Measurements from ENCODE around the gene ARF3.

Gene ARF3

DNA sequence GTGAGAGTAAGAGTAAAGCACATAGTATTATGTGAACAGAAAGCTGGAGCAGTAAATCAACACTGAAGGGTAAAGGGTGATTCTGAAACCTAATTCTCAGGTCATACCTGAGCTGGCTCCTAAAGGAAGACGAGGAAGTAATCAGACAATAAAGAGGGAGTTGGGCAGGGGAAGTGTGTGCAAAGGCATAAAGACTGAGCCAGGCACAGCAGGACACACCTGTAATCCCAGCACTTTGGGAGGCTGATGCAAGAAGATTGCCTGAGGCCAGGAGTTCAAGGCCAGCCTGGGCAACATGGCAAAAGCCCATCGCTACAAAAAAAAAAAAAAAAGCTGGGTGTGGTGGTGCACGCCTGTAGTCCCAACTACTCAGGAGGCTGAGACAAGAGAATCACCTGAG lies 9.6 kb downstream of the ARF3 start:
- ChIA-PET CTCF (interaction anchor here (0.6 kb wide), 2 partner anchors 88 to 97 kb away, joined by 3 to 4 read pairs; no protein-coding TSS in a partner anchor), POLR2A (interaction anchor here (1.8 kb wide), 1 partner anchor 10 kb away, joined by 5 read pairs; the partner anchor contains the start of gene ARF3)
- no peak for TF ChIP-seq FOXA1 (IDR thresholded peaks at IDR 0.05)
- no peak for TF ChIP-seq LEF1 (IDR thresholded peaks at IDR 0.05; ENCODE audit: borderline replicate concordance)
- TF ChIP-seq BHLHE40 (IDR thresholded peaks at IDR 0.05; ENCODE audit: borderline replicate concordance): no peak
- TF ChIP-seq FOXK2 (IDR thresholded peaks at IDR 0.05): no peak
- TF ChIP-seq ZNF384 (IDR thresholded peaks at IDR 0.05): no peak
- TF ChIP-seq ARNT (IDR thresholded peaks at IDR 0.05): no peak
- TF ChIP-seq FOXM1 (IDR thresholded peaks at IDR 0.05; ENCODE audit: borderline replicate concordance): no peak
- DNase-seq (ENCODE audit: extremely low spot score): no peak

DNA sequence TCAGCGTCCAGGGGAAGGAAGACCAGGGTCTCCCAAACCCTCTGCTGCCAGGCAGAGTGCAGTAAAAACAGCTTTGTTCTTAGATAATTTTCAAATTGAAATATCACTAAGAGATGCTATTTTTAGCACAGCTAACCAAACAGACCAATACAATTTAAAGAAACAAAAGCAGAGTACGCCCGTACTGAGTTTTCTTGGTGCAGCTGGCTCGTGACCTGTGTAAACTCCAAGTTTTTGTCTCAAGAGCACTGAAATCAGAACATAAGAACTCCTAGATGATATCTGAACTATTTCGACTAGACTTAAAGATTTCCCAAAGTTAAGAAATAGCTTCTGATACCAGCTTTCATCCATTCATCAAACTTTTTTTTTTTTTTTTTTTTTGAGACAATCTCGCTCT lies 10.3 kb downstream of the ARF3 start:
- ChIA-PET POLR2A (interaction anchor here (1.8 kb wide), 1 partner anchor 10 kb away, joined by 5 read pairs; the partner anchor contains the start of gene ARF3), CTCF (interaction anchor here (0.6 kb wide), 1 partner anchor 87 kb away, joined by 3 read pairs; no protein-coding TSS in a partner anchor)
- DNase-seq (ENCODE audit: extremely low spot score): no peak
- TF ChIP-seq TARDBP (IDR thresholded peaks at IDR 0.05): no peak
- no peak for TF ChIP-seq ZNF384 (IDR thresholded peaks at IDR 0.05)
- no peak for TF ChIP-seq FOXM1 (IDR thresholded peaks at IDR 0.05; ENCODE audit: borderline replicate concordance)
- TF ChIP-seq NFRKB (IDR thresholded peaks at IDR 0.05): no peak
- TF ChIP-seq ARNT (IDR thresholded peaks at IDR 0.05): no peak
- no peak for TF ChIP-seq BHLHE40 (IDR thresholded peaks at IDR 0.05; ENCODE audit: borderline replicate concordance)
- no peak for TF ChIP-seq SP1 (IDR thresholded peaks at IDR 0.05)
- TF ChIP-seq HDGF (IDR thresholded peaks at IDR 0.05; ENCODE audit: borderline replicate concordance): no peak
- TF ChIP-seq LEF1 (IDR thresholded peaks at IDR 0.05; ENCODE audit: borderline replicate concordance): no peak
- no peak for TF ChIP-seq ELF4 (IDR thresholded peaks at IDR 0.05)

DNA sequence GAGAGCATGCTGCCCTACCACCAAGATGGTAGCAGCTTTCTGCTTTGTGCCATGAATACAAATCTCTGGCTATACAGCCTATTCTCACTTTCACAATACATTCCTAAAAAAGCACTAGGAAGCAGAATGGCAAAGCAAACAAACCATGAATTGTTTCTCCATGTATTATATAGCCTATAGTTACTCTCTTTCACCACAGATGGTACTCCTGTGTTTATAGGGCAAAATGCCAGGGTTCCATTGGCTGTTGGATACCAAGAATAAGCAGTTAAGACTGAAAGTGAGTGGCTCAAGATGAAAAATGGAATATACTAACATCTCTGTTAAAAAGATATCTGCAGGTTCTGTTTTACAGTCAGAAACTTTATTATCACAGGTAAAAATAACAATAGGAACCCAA lies 11.1 kb downstream of the ARF3 start:
- TF ChIP-seq BHLHE40 (IDR thresholded peaks at IDR 0.05; ENCODE audit: borderline replicate concordance) (no peak), FOXM1 (IDR thresholded peaks at IDR 0.05; ENCODE audit: borderline replicate concordance) (no peak), SP1 (IDR thresholded peaks at IDR 0.05) (no peak), CTBP1 (IDR thresholded peaks at IDR 0.05; ENCODE audit: borderline replicate concordance) (no peak), ELF4 (IDR thresholded peaks at IDR 0.05) (no peak), ARNT (IDR thresholded peaks at IDR 0.05) (no peak), NFRKB (IDR thresholded peaks at IDR 0.05) (no peak), SUZ12 (IDR thresholded peaks at IDR 0.05) (no peak)
- DNase-seq (ENCODE audit: extremely low spot score): no peak
- CTCF ChIA-PET: no interaction called here
- POLR2A ChIA-PET: no interaction called here

DNA sequence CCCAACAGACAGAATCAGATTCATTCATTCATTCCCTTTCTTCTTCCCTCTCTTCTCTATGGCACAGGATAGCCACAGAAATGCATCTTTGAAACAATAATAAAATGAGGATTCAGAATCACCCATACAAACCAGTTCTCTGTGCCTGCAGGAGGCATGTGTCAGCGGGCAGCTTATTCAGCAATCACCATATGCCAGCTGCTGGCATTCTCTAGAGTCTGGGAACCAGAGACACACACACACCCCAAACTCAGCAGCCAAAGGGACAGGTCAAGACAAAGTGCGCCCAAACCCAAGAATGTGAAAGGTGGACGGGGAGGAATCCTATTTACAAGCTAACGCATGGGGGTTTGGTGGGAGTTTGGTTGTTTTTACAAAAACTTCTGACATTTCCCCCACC lies 14.1 kb downstream of the ARF3 start:
- no peak for TF ChIP-seq TARDBP (IDR thresholded peaks at IDR 0.05)
- TF ChIP-seq SUZ12 (IDR thresholded peaks at IDR 0.05): no peak
- no peak for TF ChIP-seq L3MBTL2 (conservative IDR thresholded peaks at IDR 0.05)
- TF ChIP-seq ELF4 (IDR thresholded peaks at IDR 0.05): no peak
- no peak for TF ChIP-seq HDGF (IDR thresholded peaks at IDR 0.05; ENCODE audit: borderline replicate concordance)
- TF ChIP-seq CTBP1 (IDR thresholded peaks at IDR 0.05; ENCODE audit: borderline replicate concordance): no peak
- TF ChIP-seq, protein P1, sequence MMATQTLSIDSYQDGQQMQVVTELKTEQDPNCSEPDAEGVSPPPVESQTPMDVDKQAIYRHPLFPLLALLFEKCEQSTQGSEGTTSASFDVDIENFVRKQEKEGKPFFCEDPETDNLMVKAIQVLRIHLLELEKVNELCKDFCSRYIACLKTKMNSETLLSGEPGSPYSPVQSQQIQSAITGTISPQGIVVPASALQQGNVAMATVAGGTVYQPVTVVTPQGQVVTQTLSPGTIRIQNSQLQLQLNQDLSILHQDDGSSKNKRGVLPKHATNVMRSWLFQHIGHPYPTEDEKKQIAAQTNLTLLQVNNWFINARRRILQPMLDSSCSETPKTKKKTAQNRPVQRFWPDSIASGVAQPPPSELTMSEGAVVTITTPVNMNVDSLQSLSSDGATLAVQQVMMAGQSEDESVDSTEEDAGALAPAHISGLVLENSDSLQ (IDR thresholded peaks at IDR 0.05): no peak
- no peak for TF ChIP-seq FOXK2 (IDR thresholded peaks at IDR 0.05)
- TF ChIP-seq ZNF384 (IDR thresholded peaks at IDR 0.05): no peak
- TF ChIP-seq FOXA1 (IDR thresholded peaks at IDR 0.05): no peak
- TF ChIP-seq FOXM1 (IDR thresholded peaks at IDR 0.05; ENCODE audit: borderline replicate concordance): no peak
- POLR2A ChIA-PET: interaction anchor here (2.0 kb wide), 1 partner anchor 14 kb away, joined by 6 read pairs; the partner anchor contains the start of gene ARF3
- DNase-seq (ENCODE audit: extremely low spot score): no peak
- CTCF ChIA-PET: interaction anchor here (0.6 to 1.1 kb wide), 2 partner anchors 53 to 722 kb away, joined by 4 to 7 read pairs; no protein-coding TSS in a partner anchor

DNA sequence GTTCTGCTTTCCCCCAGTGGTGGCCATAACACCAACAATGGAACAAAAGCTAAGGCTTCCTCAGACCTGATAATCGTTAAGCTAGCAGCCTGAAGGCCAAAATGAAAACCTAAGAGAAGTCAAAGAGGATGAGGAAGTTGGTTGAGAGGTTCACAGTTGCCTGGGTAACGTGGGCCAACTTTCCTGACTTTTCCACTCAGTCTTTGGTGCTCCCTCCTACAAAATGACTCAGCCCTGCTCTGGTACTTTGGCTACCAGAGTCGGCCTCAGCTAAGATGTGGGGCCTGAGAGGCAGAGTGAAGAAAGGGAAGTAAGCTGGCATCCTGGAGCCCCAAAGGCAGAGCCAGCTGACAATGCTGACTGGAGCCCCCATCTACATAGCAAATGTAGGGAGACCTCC lies 17.1 kb downstream of the ARF3 start:
- no peak for DNase-seq (ENCODE audit: extremely low spot score)
- POLR2A ChIA-PET: interaction anchor here (1.6 kb wide), 1 partner anchor 17 kb away, joined by 4 read pairs; the partner anchor contains the start of gene ARF3
- CTCF ChIA-PET: interaction anchor here (0.8 kb wide), 1 partner anchor 49 kb away, joined by 3 read pairs; no protein-coding TSS in a partner anchor
- no peak for TF ChIP-seq HDGF (IDR thresholded peaks at IDR 0.05; ENCODE audit: borderline replicate concordance)
- TF ChIP-seq, protein P1 (IDR thresholded peaks at IDR 0.05): no peak
- no peak for TF ChIP-seq NFRKB (IDR thresholded peaks at IDR 0.05)

DNA sequence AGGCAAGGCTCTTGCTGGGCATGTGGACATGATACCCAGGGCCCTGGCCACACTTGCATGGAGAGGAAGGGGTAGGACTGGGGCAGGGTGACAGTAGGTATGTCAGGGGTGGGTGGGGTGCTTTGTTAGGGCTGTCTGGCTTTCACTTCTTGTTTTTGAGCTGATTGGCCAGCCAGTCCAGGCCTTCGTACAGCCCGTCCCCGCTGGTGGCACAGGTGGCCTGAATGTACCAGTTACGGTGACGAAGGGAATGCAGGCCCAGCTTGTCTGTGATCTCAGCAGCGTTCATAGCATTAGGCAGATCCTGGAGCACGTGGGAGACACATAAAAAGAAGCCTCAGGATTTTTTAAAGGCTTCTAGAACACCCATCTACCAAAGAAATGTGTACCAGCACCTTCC lies 18.5 kb downstream of the ARF3 start:
- DNase-seq (ENCODE audit: extremely low spot score): no peak
- ChIA-PET POLR2A (no interaction called here), CTCF (interaction anchor here (1.2 kb wide), 1 partner anchor 50 kb away, joined by 4 read pairs; no protein-coding TSS in a partner anchor)
- TF ChIP-seq, protein P1 (IDR thresholded peaks at IDR 0.05): no peak
- TF ChIP-seq ELF4 (IDR thresholded peaks at IDR 0.05) (no peak), TARDBP (IDR thresholded peaks at IDR 0.05) (no peak), HDGF (IDR thresholded peaks at IDR 0.05; ENCODE audit: borderline replicate concordance) (no peak), FOXK2 (IDR thresholded peaks at IDR 0.05) (no peak), FOXA1 (IDR thresholded peaks at IDR 0.05) (no peak), BHLHE40 (IDR thresholded peaks at IDR 0.05; ENCODE audit: borderline replicate concordance) (no peak), ZNF384 (IDR thresholded peaks at IDR 0.05) (no peak), NFRKB (IDR thresholded peaks at IDR 0.05) (no peak), SP1 (IDR thresholded peaks at IDR 0.05) (no peak), LEF1 (IDR thresholded peaks at IDR 0.05; ENCODE audit: borderline replicate concordance) (no peak), CTBP1 (IDR thresholded peaks at IDR 0.05; ENCODE audit: borderline replicate concordance) (no peak), ARNT (IDR thresholded peaks at IDR 0.05) (no peak), FOXM1 (IDR thresholded peaks at IDR 0.05; ENCODE audit: borderline replicate concordance) (no peak), L3MBTL2 (conservative IDR thresholded peaks at IDR 0.05) (no peak), SUZ12 (IDR thresholded peaks at IDR 0.05) (no peak)

Measured in HEK293T (cell line).